CD4-positive, alpha-beta T cell (primary cell): ENCODE data around the gene FHOD1. TPM values are rescaled to one million over a fixed set of nuclear protein-coding genes. Genes with fewer than 3 reads are reported as not detected.

ENCODE experiments used
- ATAC-seq: fragments of 200-7000 bp; cut with Tn5 transposase; one replicate; pipeline ENCODE4 v1.10.0; 2022; ENCODE audit warnings: mild to moderate bottlenecking; ENCODE audit not compliant: poor library complexity
- CTCF ChIA-PET: fragments of 350-600 bp; sonication (Branson Sonifier 250); formaldehyde crosslinking; loops from one replicate; lab custom pipeline; 2021; ENCODE audit warnings: antibody characterized with exemption, inconsistent platforms; lab: Charles Lee
- POLR2A ChIA-PET: fragments of 350-600 bp; sonication (Branson Sonifier 250); formaldehyde crosslinking; loops from one replicate; lab custom pipeline; 2021; ENCODE audit warnings: antibody characterized with exemption, inconsistent platforms; lab: Charles Lee
- DNase-seq, 14 experiments: peaks; one replicate each; pipeline ENCODE4 v3.0.0-alpha.2; 2013 to 2020; ENCODE audit warnings: mixed read lengths in 2 of 14
- H3K27ac ChIP-seq, 2 donors: one replicate each; pipeline versions ENCODE4 v1.5.1 to v1.7.0; 2013; ENCODE audit warnings: low read length in 2 of 2, low read depth in 1 of 2, mild to moderate bottlenecking in 1 of 2
- H3K27me3 ChIP-seq, 2 experiments: 1 replicate in 1 of 2; 2 replicates in 1 of 2; pipeline versions ENCODE4 v1.6.1 to v1.7.0; 2013; ENCODE audit warnings: low read length in 2 of 2, control low read depth in 1 of 2, mild to moderate bottlenecking in 1 of 2, moderate library complexity in 1 of 2; ENCODE audit not compliant: insufficient read depth in 2 of 2, control insufficient read depth in 1 of 2
- H3K36me3 ChIP-seq: one replicate; pipeline ENCODE4 v1.6.1; 2013; ENCODE audit warnings: low read length, control low read depth; ENCODE audit not compliant: insufficient read depth
- H3K4me1 ChIP-seq: one replicate; pipeline ENCODE4 v1.6.1; 2013; ENCODE audit warnings: low read length, control low read depth; ENCODE audit not compliant: insufficient read depth
- H3K4me3 ChIP-seq: one replicate; pipeline ENCODE4 v1.5.1; 2013; ENCODE audit warnings: mild to moderate bottlenecking, low read length, moderate library complexity
- H3K9me3 ChIP-seq, 2 experiments: 1 replicate in 1 of 2; 2 replicates in 1 of 2; pipeline versions ENCODE4 v1.6.1 to v1.7.0; 2013; ENCODE audit warnings: low read length in 2 of 2, mild to moderate bottlenecking in 2 of 2, control low read depth in 1 of 2, moderate library complexity in 1 of 2; ENCODE audit not compliant: control insufficient read depth in 1 of 2, insufficient read depth in 1 of 2
- H3K27ac Mint-ChIP-seq: one replicate; pipeline ENCODE4 v1.8.0; 2020; ENCODE audit warnings: mixed read lengths
- H3K27me3 Mint-ChIP-seq: one replicate; pipeline ENCODE4 v1.8.0; 2021; ENCODE audit warnings: mixed read lengths
- H3K36me3 Mint-ChIP-seq: one replicate; pipeline ENCODE4 v1.8.0; 2021; ENCODE audit warnings: low read depth, mixed read lengths
- H3K4me1 Mint-ChIP-seq: one replicate; pipeline ENCODE4 v1.8.0; 2021; ENCODE audit warnings: low read depth, mixed read lengths
- H3K4me3 Mint-ChIP-seq: one replicate; pipeline ENCODE4 v1.8.0; 2020; ENCODE audit warnings: mild to moderate bottlenecking, mixed read lengths
- H3K9me3 Mint-ChIP-seq: one replicate; pipeline ENCODE4 v1.8.0; 2020; ENCODE audit warnings: mixed read lengths
- CTCF ChIP-seq: fragments of 200-600 bp; IDR thresholded peaks from one replicate; pipeline ENCODE4 v1.8.0; 2022; ENCODE audit warnings: antibody characterized with exemption, mild to moderate bottlenecking
- intact Hi-C, 2 experiments: fragments of 100-400 bp; cut with DNase I in 1 of 2; cut with micrococcal nuclease in 1 of 2; formaldehyde crosslinking; loops; one replicate each; pipeline versions ENCODE4 v1.15.1 to v1.9.0; 2023 to 2025; cut with DNase I, micrococcal nuclease
- total RNA-seq, 174 experiments: library from RNA in 2 of 174; stranded (reverse) in 2 of 174; gene quantifications; one replicate each; pipeline ENCODE4 v1.2.3 and lab custom pipeline; 2021 to 2026

The FHOD1 gene
- total RNA-seq, 2 experiments from 2014 or later = 21.1 to 26.0 TPM

DNA sequence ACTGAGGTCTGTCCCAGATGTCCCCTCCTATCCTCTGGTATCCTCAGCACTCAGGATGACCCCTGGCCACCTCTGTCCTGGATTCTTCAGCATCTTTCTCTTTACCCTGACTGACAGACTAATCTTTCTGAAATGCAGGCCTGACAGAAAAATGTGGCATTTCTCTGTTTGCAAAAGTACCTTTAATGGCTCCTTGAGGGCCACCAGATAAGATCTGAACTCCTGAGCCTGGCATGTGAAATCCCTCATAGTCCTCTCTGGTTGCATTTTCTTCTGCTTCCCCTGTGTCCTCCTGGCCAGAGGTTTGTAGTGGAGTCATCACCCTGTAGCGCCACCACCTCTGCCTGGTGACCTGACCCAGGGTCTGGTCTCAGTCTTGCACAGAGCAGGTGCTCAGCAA lies 50.4 kb downstream of the FHOD1 start:
- no peak overlapping the region for H3K4me3 ChIP-seq
- ChIA-PET CTCF (no interaction called here), POLR2A (interaction anchor here (0.6 to 1.3 kb wide), 2 partner anchors 30 to 244 kb away, joined by 4 to 5 read pairs; partner anchors contain the start of gene TMEM208)
- no peaks in the 10 kb centered on the region for H3K9me3 Mint-ChIP-seq
- H3K36me3 ChIP-seq = peaks cover 73% of the 10 kb centered on the region
- H3K4me1 Mint-ChIP-seq = peaks cover 43% of the 10 kb centered on the region
- no peak overlapping the region for H3K27ac ChIP-seq
- H3K27ac Mint-ChIP-seq = no peak overlapping the region
- H3K36me3 Mint-ChIP-seq = peaks cover 77% of the 10 kb centered on the region
- no peaks in the 10 kb centered on the region for H3K27me3 ChIP-seq
- DNase-seq = no peak
- intact Hi-C loops = no loop called here
- no peak for TF ChIP-seq CTCF
- H3K4me1 ChIP-seq = peaks cover 44% of the 10 kb centered on the region
- ATAC-seq = no peak
- peak overlapping the region; percentile 26 for H3K4me3 Mint-ChIP-seq
- H3K9me3 ChIP-seq = no peaks in the 10 kb centered on the region
- H3K27me3 Mint-ChIP-seq = no peaks in the 10 kb centered on the region

DNA sequence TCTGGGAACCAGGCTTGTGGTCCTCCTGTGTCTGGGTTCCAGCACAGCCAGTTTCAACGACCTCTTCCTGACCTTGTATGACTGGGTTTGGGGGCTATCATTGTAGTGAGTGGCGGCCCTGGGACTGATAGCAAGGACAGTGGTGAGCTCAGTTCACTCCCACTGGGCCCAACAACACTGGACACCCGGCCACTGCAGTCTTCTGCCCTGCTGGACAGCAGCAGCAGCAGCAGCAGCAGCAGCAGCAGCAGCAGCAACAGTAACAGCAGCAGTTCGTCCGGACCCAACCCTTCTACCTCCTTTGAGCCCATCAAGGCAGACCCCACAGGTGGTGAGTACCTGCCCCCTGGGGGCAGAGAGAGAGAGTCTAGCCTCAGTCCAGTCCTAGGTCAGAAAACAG lies 51.6 kb downstream of the FHOD1 start:
- no peaks in the 10 kb centered on the region for H3K27me3 ChIP-seq
- DNase-seq = no peak
- POLR2A ChIA-PET = interaction anchor here (0.6 to 1.3 kb wide), 2 partner anchors 24 to 31 kb away, joined by 3 to 4 read pairs; partner anchors contain the start of gene TMEM208
- intact Hi-C loops = no loop called here
- Mint-ChIP-seq H3K9me3 (no peaks in the 10 kb centered on the region), H3K4me1 (peaks cover 50% of the 10 kb centered on the region), H3K4me3 (peak overlapping the region; percentile 30), H3K27me3 (no peaks in the 10 kb centered on the region), H3K27ac (peak overlapping the region; percentile 10), H3K36me3 (peaks cover 74% of the 10 kb centered on the region)
- no peak overlapping the region for H3K27ac ChIP-seq
- no peak overlapping the region for H3K4me3 ChIP-seq
- no peak for ATAC-seq
- CTCF ChIA-PET = interaction anchor here (1.3 kb wide), 1 partner anchor 95 kb away, joined by 3 read pairs; no protein-coding TSS in a partner anchor
- H3K9me3 ChIP-seq = no peaks in the 10 kb centered on the region
- H3K4me1 ChIP-seq = peaks cover 51% of the 10 kb centered on the region
- no peak for TF ChIP-seq CTCF
- peaks cover 64% of the 10 kb centered on the region for H3K36me3 ChIP-seq

DNA sequence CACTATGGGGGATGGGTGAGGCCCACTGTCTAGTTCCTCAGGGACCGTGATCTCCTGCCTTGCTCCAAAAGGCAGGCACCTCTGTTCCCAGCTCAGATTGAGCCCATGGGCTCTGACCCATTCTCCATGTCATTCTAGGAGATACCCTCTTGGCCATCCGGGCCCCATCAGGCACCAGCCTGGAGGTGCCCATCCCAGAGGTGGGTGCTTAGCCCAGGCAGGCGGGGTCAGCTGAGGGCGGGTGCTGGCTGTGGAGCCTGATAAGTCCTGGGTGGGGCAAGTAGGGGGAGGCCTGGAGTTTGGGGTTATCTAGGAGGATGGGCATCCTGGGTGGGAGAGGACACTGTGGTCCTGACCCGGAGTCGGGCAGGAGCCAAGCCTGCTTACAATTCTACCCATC lies 53.0 kb downstream of the FHOD1 start:
- CTCF ChIA-PET = no interaction called here
- Mint-ChIP-seq H3K4me1 (peaks cover 50% of the 10 kb centered on the region), H3K27me3 (no peaks in the 10 kb centered on the region), H3K9me3 (no peaks in the 10 kb centered on the region), H3K4me3 (peak overlapping the region; percentile 92), H3K36me3 (peaks cover 62% of the 10 kb centered on the region), H3K27ac (peak overlapping the region; percentile 87)
- intact Hi-C loops = loop anchor here in 1 of 2 experiments (5.0 kb wide), 1 partner anchor 262 kb away; the partner anchor contains the start of gene CIAO2B
- peaks cover 57% of the 10 kb centered on the region for H3K36me3 ChIP-seq
- H3K27me3 ChIP-seq = no peaks in the 10 kb centered on the region
- H3K9me3 ChIP-seq = no peaks in the 10 kb centered on the region
- POLR2A ChIA-PET = interaction anchor here (0.7 to 1.2 kb wide), 2 partner anchors 9 to 34 kb away, joined by 3 read pairs; partner anchors contain the start of genes FBXL8 and TRADD
- DNase-seq (no peak), ATAC-seq (no peak)
- no peak overlapping the region for H3K27ac ChIP-seq
- H3K4me1 ChIP-seq = peaks cover 51% of the 10 kb centered on the region
- no peak for TF ChIP-seq CTCF
- no peak overlapping the region for H3K4me3 ChIP-seq
